Endothelial cell of umbilical vein (primary cell): ENCODE measurements around the gene BRINP2. TPM values are rescaled to one million over a fixed set of nuclear protein-coding genes. Genes with fewer than 3 reads are reported as not detected.

Experiments
- BruUV-seq: library from RNA; stranded (reverse); fragments of 400-500 nt; replicated peaks from 2 replicates; lab custom pipeline; 2021; lab: Mats Ljungman, UMichigan
- CTCF ChIA-PET: fragments of 300-600, 350-600 bp; sonication (Branson Sonifier 250); formaldehyde crosslinking; loops from one replicate; lab custom pipeline; 2021; ENCODE audit warnings: antibody characterized with exemption, inconsistent platforms; lab: Charles Lee
- POLR2A ChIA-PET: fragments of 300-600, 350-600 bp; sonication (Branson Sonifier 250); formaldehyde crosslinking; loops from one replicate; lab custom pipeline; 2021; ENCODE audit warnings: antibody characterized with exemption, inconsistent platforms; lab: Charles Lee
- DNase-seq: peaks from one replicate; pipeline ENCODE4 v3.0.0-alpha.2; 2011; ENCODE audit warnings: low read depth, low spot score
- FAIRE-seq: peaks from 2 replicates; lab custom pipeline; 2011; peaks lifted over from hg19 to GRCh38; lab: Jason Lieb, UNC
- H2AFZ ChIP-seq: 2 replicates; pipeline ENCODE4 v1.6.0; 2012; ENCODE audit warnings: low read depth, low read length, control low read depth, inconsistent platforms
- H3K27ac ChIP-seq: 2 replicates; pipeline ENCODE4 v1.5.1; 2011; ENCODE audit warnings: low read depth, mild to moderate bottlenecking, control low read depth, low read length, moderate library complexity; ENCODE audit not compliant: insufficient read depth
- H3K27me3 ChIP-seq, 2 experiments: 2 replicates each; pipeline versions ENCODE4 v1.6.0 to v1.6.1; 2011; ENCODE audit warnings: low read length in 2 of 2, mixed read lengths in 1 of 2; ENCODE audit not compliant: control insufficient read depth in 2 of 2, insufficient read depth in 2 of 2
- H3K36me3 ChIP-seq, 2 experiments: 2 replicates in 1 of 2; 3 replicates in 1 of 2; pipeline ENCODE4 v1.5.1; 2011; ENCODE audit warnings: low read length in 2 of 2, mild to moderate bottlenecking in 1 of 2, moderate library complexity in 1 of 2; ENCODE audit not compliant: control insufficient read depth in 2 of 2, insufficient read depth in 2 of 2; ENCODE audit errors: extremely low read depth in 1 of 2
- H3K4me1 ChIP-seq: 3 replicates; pipeline ENCODE4 v1.5.1; 2011; ENCODE audit warnings: mild to moderate bottlenecking, low read length; ENCODE audit not compliant: control insufficient read depth, insufficient read depth; ENCODE audit errors: extremely low read depth
- H3K4me2 ChIP-seq: 2 replicates; pipeline ENCODE4 v1.6.1; 2011; ENCODE audit warnings: low read length, control low read depth, mixed read lengths; ENCODE audit not compliant: insufficient read depth
- H3K4me3 ChIP-seq, 3 experiments: fragments of 200-600 bp in 1 of 3; sonication (generic), shearing (Covaris generic) in 1 of 3; replicated peaks in 1 of 3; 2 replicates each; pipeline ENCODE4 v1.5.1; 2011 to 2016; ENCODE audit warnings: control low read depth in 3 of 3, low read length in 3 of 3, mild to moderate bottlenecking in 2 of 3, inconsistent platforms in 1 of 3, low read depth in 1 of 3, moderate library complexity in 1 of 3; ENCODE audit not compliant: insufficient read depth in 1 of 3
- H3K79me2 ChIP-seq: 2 replicates; pipeline ENCODE4 v1.6.0; 2012; ENCODE audit warnings: low read length, inconsistent platforms; ENCODE audit not compliant: control insufficient read depth, insufficient read depth
- H3K9ac ChIP-seq: replicated peaks from 2 replicates; pipeline ENCODE3; 2011; ENCODE audit warnings: low read length, control low read depth; ENCODE audit not compliant: insufficient read depth; ENCODE audit errors: extremely low read depth
- H3K9me1 ChIP-seq: replicated peaks from 3 replicates; pipeline ENCODE4 v1.6.0; 2011; ENCODE audit warnings: mild to moderate bottlenecking, low read length; ENCODE audit not compliant: control insufficient read depth, insufficient read depth; ENCODE audit errors: extremely low read depth
- H3K9me3 ChIP-seq: replicated peaks from 2 replicates; pipeline ENCODE4 v1.5.1; 2012; ENCODE audit warnings: low read length, inconsistent platforms; ENCODE audit not compliant: control insufficient read depth, insufficient read depth
- H4K20me1 ChIP-seq: replicated peaks from 2 replicates; pipeline ENCODE3; 2011; ENCODE audit warnings: mild to moderate bottlenecking, low read length; ENCODE audit not compliant: control insufficient read depth, insufficient read depth; ENCODE audit errors: extremely low read depth
- EZH2 ChIP-seq: IDR thresholded peaks from 2 replicates; pipeline ENCODE4 v1.6.1; 2012; ENCODE audit warnings: borderline replicate concordance, low read depth, mild to moderate bottlenecking, moderate library complexity, low read length, inconsistent platforms; ENCODE audit not compliant: severe bottlenecking
- FOS ChIP-seq: IDR thresholded peaks from 2 replicates; pipeline ENCODE4 v1.6.1; 2011; ENCODE audit warnings: mild to moderate bottlenecking, low read length, moderate library complexity, borderline replicate concordance; ENCODE audit not compliant: insufficient read depth
- GATA2 ChIP-seq: IDR thresholded peaks from 2 replicates; pipeline ENCODE4 v1.7.0; 2011; ENCODE audit warnings: low read depth, mild to moderate bottlenecking, moderate library complexity, mixed read lengths, low read length; ENCODE audit not compliant: insufficient read length, insufficient read depth
- JUN ChIP-seq: IDR thresholded peaks from 2 replicates; pipeline ENCODE4 v1.6.1; 2011; ENCODE audit warnings: borderline replicate concordance, low read depth; ENCODE audit not compliant: insufficient read length, insufficient read depth
- MYC ChIP-seq: IDR thresholded peaks from one replicate; pipeline ENCODE4 v1.6.1; 2011; ENCODE audit warnings: mild to moderate bottlenecking, low read depth, low read length
- POLR2A ChIP-seq: IDR thresholded peaks from 2 replicates; pipeline ENCODE4 v1.6.1; 2012; ENCODE audit warnings: low read depth, mild to moderate bottlenecking, control low read depth, low read length
- POLR2AphosphoS5 ChIP-seq: IDR thresholded peaks from 2 replicates; pipeline ENCODE4 v1.6.1; 2012; ENCODE audit warnings: low read depth, mild to moderate bottlenecking, control low read depth, low read length, moderate library complexity; ENCODE audit not compliant: insufficient read depth
- dilution Hi-C: fragments of 300-500 bp; cut with MboI; formaldehyde crosslinking; loops from one replicate; pipeline ENCODE4 v1.15.0; 2019; ENCODE audit warnings: low sequenced_read_pairs; ENCODE audit not compliant: extremely low pct_ligation_motif_present
- intact Hi-C: fragments of 100-400 bp; cut with micrococcal nuclease; formaldehyde crosslinking; loops from one replicate; pipeline ENCODE4 v1.10.0; 2022
- polyA plus RNA-seq, 4 experiments: library from polyadenylated mRNA; depleted of rRNA in 3 of 4; stranded (reverse) in 3 of 4; unstranded in 1 of 4; fragments of >200 nt; gene quantifications; 2 replicates each; pipeline versions ENCODE4 v1.2.1 to v1.2.3, GENCODE V29; 2011 to 2012; ENCODE audit warnings: missing spikeins in 1 of 4
- total RNA-seq: library from RNA; stranded (reverse); gene quantifications from 2 replicates; pipeline ENCODE4 v1.2.3, GENCODE V29; 2021
- TF ChIP-seq, protein P1 (sequence below), 2 donors: IDR thresholded peaks; 1 replicate in 1 of 2; 2 replicates in 1 of 2; pipeline ENCODE4 v1.5.1; 2011; ENCODE audit warnings: low read length in 2 of 2, mild to moderate bottlenecking in 2 of 2, moderate library complexity in 2 of 2, control low read depth in 1 of 2, inconsistent platforms in 1 of 2, low read depth in 1 of 2; ENCODE audit not compliant: insufficient read depth in 1 of 2; ENCODE audit errors: extremely low read depth in 1 of 2
- TF ChIP-seq, protein P2 (sequence below): IDR thresholded peaks from 2 replicates; pipeline ENCODE4 v1.6.1; 2011; ENCODE audit not compliant: insufficient read depth, insufficient read length

BRINP2 gene
- total and polyA plus RNA-seq, 2 donors (not counting 3 experiments of a cell fraction or from before 2014, with no cell fraction given), result not detected

DNA sequence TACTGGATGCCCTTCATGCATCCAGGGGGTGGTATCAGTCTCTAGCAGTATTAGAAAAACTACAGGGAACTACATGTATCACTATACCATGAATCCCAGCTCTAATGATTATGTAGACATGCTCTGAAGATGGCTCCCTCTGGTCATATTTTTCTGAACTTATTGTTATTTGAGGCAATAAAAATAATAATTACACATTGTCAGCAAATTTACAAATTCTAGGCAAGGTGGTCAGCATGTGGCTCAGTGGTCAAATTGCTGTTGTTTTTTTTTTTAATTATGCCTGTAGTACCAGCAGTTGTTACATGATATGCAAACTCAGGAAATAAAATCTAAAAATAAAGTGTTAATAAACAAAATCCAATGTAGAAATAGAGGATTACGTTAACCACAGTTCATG lies 28.7 kb upstream of the BRINP2 start:
- dilution Hi-C loops (no loop called here), intact Hi-C loops (no loop called here)
- TF ChIP-seq POLR2A (no peak), JUN (no peak), GATA2 (no peak), FOS (no peak), EZH2 (no peak), MYC (no peak), POLR2AphosphoS5 (no peak)
- TF ChIP-seq, protein P1, sequence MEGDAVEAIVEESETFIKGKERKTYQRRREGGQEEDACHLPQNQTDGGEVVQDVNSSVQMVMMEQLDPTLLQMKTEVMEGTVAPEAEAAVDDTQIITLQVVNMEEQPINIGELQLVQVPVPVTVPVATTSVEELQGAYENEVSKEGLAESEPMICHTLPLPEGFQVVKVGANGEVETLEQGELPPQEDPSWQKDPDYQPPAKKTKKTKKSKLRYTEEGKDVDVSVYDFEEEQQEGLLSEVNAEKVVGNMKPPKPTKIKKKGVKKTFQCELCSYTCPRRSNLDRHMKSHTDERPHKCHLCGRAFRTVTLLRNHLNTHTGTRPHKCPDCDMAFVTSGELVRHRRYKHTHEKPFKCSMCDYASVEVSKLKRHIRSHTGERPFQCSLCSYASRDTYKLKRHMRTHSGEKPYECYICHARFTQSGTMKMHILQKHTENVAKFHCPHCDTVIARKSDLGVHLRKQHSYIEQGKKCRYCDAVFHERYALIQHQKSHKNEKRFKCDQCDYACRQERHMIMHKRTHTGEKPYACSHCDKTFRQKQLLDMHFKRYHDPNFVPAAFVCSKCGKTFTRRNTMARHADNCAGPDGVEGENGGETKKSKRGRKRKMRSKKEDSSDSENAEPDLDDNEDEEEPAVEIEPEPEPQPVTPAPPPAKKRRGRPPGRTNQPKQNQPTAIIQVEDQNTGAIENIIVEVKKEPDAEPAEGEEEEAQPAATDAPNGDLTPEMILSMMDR (IDR thresholded peaks at IDR 0.05; ENCODE audit: extremely low read depth in 1 of 2, insufficient read depth in 1 of 2, low read depth in 1 of 2, low read length in 2 of 2), result no peak
- TF ChIP-seq, protein P2, sequence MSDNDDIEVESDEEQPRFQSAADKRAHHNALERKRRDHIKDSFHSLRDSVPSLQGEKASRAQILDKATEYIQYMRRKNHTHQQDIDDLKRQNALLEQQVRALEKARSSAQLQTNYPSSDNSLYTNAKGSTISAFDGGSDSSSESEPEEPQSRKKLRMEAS, result no peak
- Histone ChIP-seq H3K9ac (no peak overlapping the region), H3K27me3 (no peaks in the 10 kb centered on the region), H3K4me1 (no peaks in the 10 kb centered on the region), H3K27ac (no peak overlapping the region), H2AFZ (no peak overlapping the region), H3K9me1 (no peaks in the 10 kb centered on the region), H4K20me1 (no peaks in the 10 kb centered on the region), H3K36me3 (no peaks in the 10 kb centered on the region), H3K9me3 (no peaks in the 10 kb centered on the region), H3K4me3 (no peak overlapping the region), H3K79me2 (no peaks in the 10 kb centered on the region), H3K4me2 (no peak overlapping the region)
- POLR2A ChIA-PET, result no interaction called here
- CTCF ChIA-PET, result no interaction called here
- BruUV-seq, result no TSS peak
- no peak for FAIRE-seq
- DNase-seq, result no peak
